OCI-LY3 (cell line): ENCODE results near the gene DNHD1.

Source experiments
- CTCF ChIP-seq: fragments of 200-600, 300-600 bp; sonication (generic); IDR thresholded peaks from 2 replicates; pipeline ENCODE4 v1.5.1; 2014; ENCODE audit warnings: antibody characterized with exemption, low read length, low read depth
- EZH2phosphoT487 ChIP-seq: fragments of 200-600 bp; shearing (Covaris generic); IDR thresholded peaks from 2 replicates; pipeline ENCODE4 v1.6.1; 2018; ENCODE audit warnings: antibody characterized with exemption, mixed run types, low read depth

GRCh38 chr11:6523253-6523652 lies 26.2 kb downstream of the DNHD1 start:
- TF ChIP-seq CTCF, result no peak
- no peak for TF ChIP-seq EZH2phosphoT487
